HepG2 (cell line): ENCODE data around the gene PIM1. TPM values are rescaled to one million over a fixed set of nuclear protein-coding genes. Genes with fewer than 3 reads are reported as not detected.

Source experiments
- ATAC-seq: fragments of 200-7000 bp; cut with Tn5 transposase; 3 replicates; pipeline ENCODE4 v1.9.1; 2020; ENCODE audit warnings: mild to moderate bottlenecking, moderate library complexity
- BruUV-seq: library from RNA; stranded (reverse); fragments of 400-500 nt; replicated peaks from 2 replicates; lab custom pipeline; 2021; lab: Mats Ljungman, UMichigan
- CTCF ChIA-PET: fragments of 300-600 bp; formaldehyde crosslinking; extraction: SDS; loops from one replicate; lab custom pipeline; 2021; ENCODE audit warnings: low total read pairs, inconsistent platforms, low intra/inter-chr PET ratio; lab: Yijun Ruan, JAX
- POLR2A ChIA-PET: fragments of 350-600 bp; sonication (Branson Sonifier 250); formaldehyde crosslinking; loops from one replicate; lab custom pipeline; 2020; ENCODE audit warnings: antibody characterized with exemption, inconsistent platforms; lab: Yijun Ruan, JAX
- DNase-seq: peaks from one replicate; pipeline ENCODE4 v3.0.0-alpha.2; 2015; ENCODE audit warnings: low spot score
- FAIRE-seq: peaks from 3 replicates; lab custom pipeline; 2011; peaks lifted over from hg19 to GRCh38; lab: Jason Lieb, UNC
- H2AFZ ChIP-seq: one replicate; pipeline ENCODE4 v1.6.1; 2011; ENCODE audit warnings: low read length, inconsistent platforms
- H3K27ac ChIP-seq: fragments of 300-600 bp; 3 replicates; pipeline ENCODE4 v1.8.0; 2011; ENCODE audit warnings: mixed run types, mild to moderate bottlenecking, mixed read lengths, low read length, inconsistent platforms; ENCODE audit not compliant: insufficient read depth; ENCODE audit errors: extremely low read length
- H3K27me3 ChIP-seq, 2 experiments: fragments of 200-600 bp in 1 of 2; 2 replicates in 1 of 2; 3 replicates in 1 of 2; pipeline versions ENCODE4 v1.6.0 to v1.8.0; 2011; ENCODE audit warnings: low read length in 2 of 2, mild to moderate bottlenecking in 2 of 2, moderate library complexity in 2 of 2, inconsistent platforms in 1 of 2; ENCODE audit not compliant: insufficient read depth in 2 of 2, control insufficient read depth in 1 of 2
- H3K36me3 ChIP-seq, 2 experiments: fragments of 200-600 bp in 1 of 2; replicated peaks in 1 of 2; 2 replicates in 1 of 2; 3 replicates in 1 of 2; pipeline versions ENCODE4 v1.5.1 to v1.8.0; 2011; ENCODE audit warnings: low read length in 2 of 2, inconsistent platforms in 1 of 2; ENCODE audit not compliant: insufficient read depth in 2 of 2, control insufficient read depth in 1 of 2
- H3K4me1 ChIP-seq: 2 replicates; pipeline ENCODE4 v1.5.1; 2012; ENCODE audit warnings: low read length, inconsistent platforms; ENCODE audit not compliant: insufficient read depth
- H3K4me2 ChIP-seq: 2 replicates; pipeline ENCODE4 v1.6.0; 2011; ENCODE audit warnings: low read depth, low read length, inconsistent platforms
- H3K4me3 ChIP-seq, 3 experiments: fragments of 200-600 bp in 1 of 3; sonication (generic), shearing (Covaris generic) in 1 of 3; replicated peaks in 1 of 3; 2 replicates each; pipeline ENCODE4 v1.5.1; 2011 to 2016; ENCODE audit warnings: low read length in 3 of 3, inconsistent platforms in 2 of 3, low read depth in 2 of 3, mild to moderate bottlenecking in 2 of 3, control low read depth in 1 of 3, mixed read lengths in 1 of 3; ENCODE audit not compliant: insufficient read depth in 1 of 3
- H3K79me2 ChIP-seq: one replicate; pipeline ENCODE4 v1.6.1; 2011; ENCODE audit warnings: low read length, inconsistent platforms; ENCODE audit not compliant: insufficient read depth
- H3K9ac ChIP-seq: 2 replicates; pipeline ENCODE4 v1.6.0; 2011; ENCODE audit warnings: mild to moderate bottlenecking, low read depth, low read length, inconsistent platforms; ENCODE audit not compliant: insufficient read depth
- H3K9me3 ChIP-seq: 2 replicates; pipeline ENCODE4 v1.5.1; 2012; ENCODE audit warnings: mild to moderate bottlenecking, low read length
- H4K20me1 ChIP-seq: 2 replicates; pipeline ENCODE4 v1.6.0; 2011; ENCODE audit warnings: inconsistent platforms, mild to moderate bottlenecking, low read length, moderate library complexity; ENCODE audit not compliant: insufficient read depth
- CENPT ChIP-seq: sonication (generic); formaldehyde crosslinking; IDR thresholded peaks from 2 replicates; pipeline ENCODE4 v1.8.0; 2022; ENCODE audit warnings: low read depth, mild to moderate bottlenecking, moderate library complexity, missing genetic modification reagents
- NR2F1 ChIP-seq, 2 experiments: fragments of 450-650 bp in 1 of 2; formaldehyde crosslinking in 1 of 2; IDR thresholded peaks; 2 replicates each; pipeline versions ENCODE4 v1.5.0 to v1.6.1; 2016 to 2020; ENCODE audit warnings: mild to moderate bottlenecking in 1 of 2, missing compliant biosample characterization in 1 of 2, missing genetic modification reagents in 1 of 2, moderate library complexity in 1 of 2
- ZNF367 ChIP-seq: sonication (generic); formaldehyde crosslinking; IDR thresholded peaks from 2 replicates; pipeline ENCODE4 v1.4.0; 2020; ENCODE audit warnings: missing genetic modification reagents, borderline replicate concordance
- WGBS: methylation state at CpG from one replicate; pipeline ENCODE4 v1.1.6; 2017; ENCODE audit warnings: low lambda C conversion rate; 5-methylcytosine and 5-hydroxymethylcytosine counted together
- in situ Hi-C: cut with HindIII; loops from 2 replicates; pipeline ENCODE4 v1.10.0; 2017; ENCODE audit warnings: low pct_unique_long_range_greater_than_20kb; ENCODE audit not compliant: extremely low pct_ligation_motif_present
- intact Hi-C: fragments of 100-400 bp; cut with micrococcal nuclease; formaldehyde crosslinking; loops from one replicate; pipeline ENCODE4 v1.10.0; 2022; ENCODE audit not compliant: unreplicated experiment
- polyA plus RNA-seq, 8 experiments: library from polyadenylated mRNA; depleted of rRNA in 3 of 8; stranded (reverse) in 7 of 8; unstranded in 1 of 8; fragments of >200 nt; fragmentation: Illumina TruSeq in 4 of 8; extraction: Trizol in 4 of 8; gene quantifications; 2 replicates each; pipeline versions ENCODE4 v1.2.1 to v1.2.3, GENCODE V29; 2011 to 2016; ENCODE audit warnings: low read depth in 4 of 8, missing spikeins in 1 of 8, mixed read lengths in 1 of 8; ENCODE audit not compliant: insufficient read depth in 1 of 8
- total RNA-seq, 5 experiments: library from RNA; depleted of rRNA; stranded (reverse); fragments of >200 nt; fragmentation: Illumina TruSeq; extraction: Trizol; gene quantifications; 2 replicates each; pipeline ENCODE4 v1.2.3, GENCODE V29; 2016; ENCODE audit warnings: low read depth in 1 of 5
- TF ChIP-seq, protein P1 (sequence below): sonication (generic); formaldehyde crosslinking; IDR thresholded peaks from 2 replicates; pipeline ENCODE4 v1.4.0; 2020; ENCODE audit warnings: missing genetic modification reagents, mild to moderate bottlenecking, borderline replicate concordance
- TF ChIP-seq, protein P2 (sequence below): sonication (generic); formaldehyde crosslinking; conservative IDR thresholded peaks from 2 replicates; pipeline ENCODE4 v1.8.1; 2023; ENCODE audit warnings: missing genetic modification reagents
- TF ChIP-seq, protein P3 (sequence below): sonication (generic); formaldehyde crosslinking; IDR thresholded peaks from 2 replicates; pipeline ENCODE4 v1.8.1; 2022; ENCODE audit warnings: low read depth, mild to moderate bottlenecking, missing genetic modification reagents
- TF ChIP-seq, protein P4 (sequence below): sonication (generic); formaldehyde crosslinking; IDR thresholded peaks from 2 replicates; pipeline ENCODE4 v1.8.1; 2023; ENCODE audit warnings: mild to moderate bottlenecking, missing genetic modification reagents, borderline replicate concordance
- TF ChIP-seq, protein P5 (sequence below): sonication (generic); formaldehyde crosslinking; IDR thresholded peaks from 2 replicates; pipeline ENCODE4 v1.4.0; 2020; ENCODE audit warnings: missing genetic modification reagents, mild to moderate bottlenecking, borderline replicate concordance

The PIM1 gene
- total and polyA plus RNA-seq, 2 of the 13 experiments (the other 11 are each of a cell fraction or from before 2014, with no cell fraction given) = 29.4 to 117 TPM

DNA sequence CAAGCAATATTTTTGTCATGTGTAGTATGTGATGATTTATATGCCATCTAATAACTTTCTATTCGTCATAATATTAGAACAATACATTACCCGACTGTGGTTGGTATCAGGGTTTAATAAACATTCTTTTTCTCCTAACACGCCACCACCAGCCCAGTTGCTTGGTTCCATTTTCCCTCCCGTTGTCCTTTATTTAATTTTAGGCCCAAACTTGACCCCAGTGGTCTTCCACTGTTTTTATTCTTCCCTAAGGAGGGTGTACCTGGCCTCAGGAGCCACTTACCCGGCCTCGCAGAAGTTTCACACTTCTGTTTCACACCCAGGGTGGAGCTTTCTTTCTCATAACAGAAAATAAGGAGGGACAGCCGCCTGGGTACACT, 33.1 kb upstream of the PIM1 start (continued):
- TF ChIP-seq, protein P1, sequence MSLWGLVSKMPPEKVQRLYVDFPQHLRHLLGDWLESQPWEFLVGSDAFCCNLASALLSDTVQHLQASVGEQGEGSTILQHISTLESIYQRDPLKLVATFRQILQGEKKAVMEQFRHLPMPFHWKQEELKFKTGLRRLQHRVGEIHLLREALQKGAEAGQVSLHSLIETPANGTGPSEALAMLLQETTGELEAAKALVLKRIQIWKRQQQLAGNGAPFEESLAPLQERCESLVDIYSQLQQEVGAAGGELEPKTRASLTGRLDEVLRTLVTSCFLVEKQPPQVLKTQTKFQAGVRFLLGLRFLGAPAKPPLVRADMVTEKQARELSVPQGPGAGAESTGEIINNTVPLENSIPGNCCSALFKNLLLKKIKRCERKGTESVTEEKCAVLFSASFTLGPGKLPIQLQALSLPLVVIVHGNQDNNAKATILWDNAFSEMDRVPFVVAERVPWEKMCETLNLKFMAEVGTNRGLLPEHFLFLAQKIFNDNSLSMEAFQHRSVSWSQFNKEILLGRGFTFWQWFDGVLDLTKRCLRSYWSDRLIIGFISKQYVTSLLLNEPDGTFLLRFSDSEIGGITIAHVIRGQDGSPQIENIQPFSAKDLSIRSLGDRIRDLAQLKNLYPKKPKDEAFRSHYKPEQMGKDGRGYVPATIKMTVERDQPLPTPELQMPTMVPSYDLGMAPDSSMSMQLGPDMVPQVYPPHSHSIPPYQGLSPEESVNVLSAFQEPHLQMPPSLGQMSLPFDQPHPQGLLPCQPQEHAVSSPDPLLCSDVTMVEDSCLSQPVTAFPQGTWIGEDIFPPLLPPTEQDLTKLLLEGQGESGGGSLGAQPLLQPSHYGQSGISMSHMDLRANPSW (CRISPR knock-in tag) = 0 out of 2 replicates have a peak, but pooled peaks have one; percentile 14
- TF ChIP-seq, protein P2, sequence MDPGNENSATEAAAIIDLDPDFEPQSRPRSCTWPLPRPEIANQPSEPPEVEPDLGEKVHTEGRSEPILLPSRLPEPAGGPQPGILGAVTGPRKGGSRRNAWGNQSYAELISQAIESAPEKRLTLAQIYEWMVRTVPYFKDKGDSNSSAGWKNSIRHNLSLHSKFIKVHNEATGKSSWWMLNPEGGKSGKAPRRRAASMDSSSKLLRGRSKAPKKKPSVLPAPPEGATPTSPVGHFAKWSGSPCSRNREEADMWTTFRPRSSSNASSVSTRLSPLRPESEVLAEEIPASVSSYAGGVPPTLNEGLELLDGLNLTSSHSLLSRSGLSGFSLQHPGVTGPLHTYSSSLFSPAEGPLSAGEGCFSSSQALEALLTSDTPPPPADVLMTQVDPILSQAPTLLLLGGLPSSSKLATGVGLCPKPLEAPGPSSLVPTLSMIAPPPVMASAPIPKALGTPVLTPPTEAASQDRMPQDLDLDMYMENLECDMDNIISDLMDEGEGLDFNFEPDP = no peak
- TF ChIP-seq, all 625 proteins: peak for 12

DNA sequence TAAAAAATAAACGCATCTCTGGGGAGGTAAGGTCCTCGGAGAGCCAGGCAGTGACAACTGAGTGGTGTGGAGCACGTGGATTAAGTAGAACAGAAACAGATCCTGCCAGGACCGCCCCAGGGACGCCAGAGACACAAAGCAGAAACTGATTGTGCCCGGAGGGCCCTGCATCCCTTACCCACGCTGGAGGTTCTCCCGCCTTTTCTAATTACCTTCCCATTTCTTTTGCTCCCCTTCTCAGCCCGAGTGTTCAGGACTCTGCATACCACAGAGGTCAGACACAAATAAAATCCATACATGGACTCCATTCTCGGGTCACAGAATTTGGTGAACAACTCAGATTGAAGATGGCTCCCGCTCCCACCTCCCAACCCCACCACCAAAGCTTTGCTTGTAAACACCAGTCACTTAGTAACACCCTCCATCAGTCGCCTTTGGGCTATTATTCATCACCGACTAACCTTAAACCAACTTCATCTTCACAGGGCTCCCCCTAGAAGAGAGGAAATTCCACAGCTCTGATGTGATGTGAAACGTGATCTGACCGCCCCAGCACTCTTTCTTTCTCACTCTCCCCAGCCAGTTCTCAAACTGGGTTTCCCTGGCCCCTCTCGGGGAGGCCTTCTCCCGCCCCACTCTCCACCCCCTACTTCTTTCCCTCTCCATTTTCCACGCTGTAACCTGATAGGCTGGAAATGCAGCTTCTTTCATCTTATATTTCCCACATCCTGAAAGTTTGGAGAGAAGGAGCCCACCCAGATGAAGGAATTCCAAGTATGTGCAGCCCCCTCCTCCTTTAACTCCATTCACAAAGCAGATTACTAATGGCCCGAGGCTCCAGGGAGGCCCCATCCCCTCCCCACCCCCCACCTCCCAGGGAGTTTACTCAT, 32.5 kb upstream of the PIM1 start:
- Histone ChIP-seq H3K4me2 (peak overlapping the region; percentile 85), H3K36me3 (no peaks in the 10 kb centered on the region), H4K20me1 (no peaks in the 10 kb centered on the region), H3K27me3 (no peaks in the 10 kb centered on the region), H3K79me2 (no peaks in the 10 kb centered on the region), H3K9me3 (no peaks in the 10 kb centered on the region), H3K4me3 (peak overlapping the region; percentile 58 to 71 (median 62)), H2AFZ (no peak overlapping the region), H3K27ac (peak overlapping the region; percentile 92), H3K4me1 (peaks cover 82% of the 10 kb centered on the region), H3K9ac (peak overlapping the region; percentile 85)
- WGBS = 3% methylated on average over 19 of the region's 19 CpGs
- no peak for FAIRE-seq
- ATAC-seq = peak; percentile 81
- TSS peak; percentile 96 for BruUV-seq
- CTCF ChIA-PET = interaction anchor here (1.5 kb wide), 1 partner anchor 35 kb away, joined by 3 read pairs; no protein-coding TSS in a partner anchor
- POLR2A ChIA-PET = interaction anchor here (0.6 to 5.8 kb wide), 25 partner anchors 7 to 86 kb away, joined by 3 to 107 read pairs (median 7); partner anchors contain the start of gene PIM1
- in situ Hi-C loops (no loop called here), intact Hi-C loops (loop anchor here (1.0 kb wide), 1 partner anchor 78 kb away; no protein-coding TSS in a partner anchor)
- peak; percentile 93 for DNase-seq
- TF ChIP-seq, protein P3, sequence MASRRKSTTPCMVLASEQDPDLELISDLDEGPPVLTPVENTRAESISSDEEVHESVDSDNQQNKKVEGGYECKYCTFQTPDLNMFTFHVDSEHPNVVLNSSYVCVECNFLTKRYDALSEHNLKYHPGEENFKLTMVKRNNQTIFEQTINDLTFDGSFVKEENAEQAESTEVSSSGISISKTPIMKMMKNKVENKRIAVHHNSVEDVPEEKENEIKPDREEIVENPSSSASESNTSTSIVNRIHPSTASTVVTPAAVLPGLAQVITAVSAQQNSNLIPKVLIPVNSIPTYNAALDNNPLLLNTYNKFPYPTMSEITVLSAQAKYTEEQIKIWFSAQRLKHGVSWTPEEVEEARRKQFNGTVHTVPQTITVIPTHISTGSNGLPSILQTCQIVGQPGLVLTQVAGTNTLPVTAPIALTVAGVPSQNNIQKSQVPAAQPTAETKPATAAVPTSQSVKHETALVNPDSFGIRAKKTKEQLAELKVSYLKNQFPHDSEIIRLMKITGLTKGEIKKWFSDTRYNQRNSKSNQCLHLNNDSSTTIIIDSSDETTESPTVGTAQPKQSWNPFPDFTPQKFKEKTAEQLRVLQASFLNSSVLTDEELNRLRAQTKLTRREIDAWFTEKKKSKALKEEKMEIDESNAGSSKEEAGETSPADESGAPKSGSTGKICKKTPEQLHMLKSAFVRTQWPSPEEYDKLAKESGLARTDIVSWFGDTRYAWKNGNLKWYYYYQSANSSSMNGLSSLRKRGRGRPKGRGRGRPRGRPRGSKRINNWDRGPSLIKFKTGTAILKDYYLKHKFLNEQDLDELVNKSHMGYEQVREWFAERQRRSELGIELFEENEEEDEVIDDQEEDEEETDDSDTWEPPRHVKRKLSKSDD = no peak
- no peak for TF ChIP-seq CENPT (CRISPR knock-in tag)
- no peak for TF ChIP-seq ZNF367 (CRISPR knock-in tag)
- TF ChIP-seq NR2F1 (CRISPR knock-in tag; IDR thresholded peaks at IDR 0.05) = 0 out of 4 replicates have a peak, but pooled peaks of 1 of the 2 experiments have one; percentile 28
- TF ChIP-seq, protein P4, sequence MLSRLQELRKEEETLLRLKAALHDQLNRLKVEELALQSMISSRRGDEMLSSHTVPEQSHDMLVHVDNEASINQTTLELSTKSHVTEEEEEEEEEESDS (CRISPR knock-in tag) = no peak
- TF ChIP-seq, protein P5, sequence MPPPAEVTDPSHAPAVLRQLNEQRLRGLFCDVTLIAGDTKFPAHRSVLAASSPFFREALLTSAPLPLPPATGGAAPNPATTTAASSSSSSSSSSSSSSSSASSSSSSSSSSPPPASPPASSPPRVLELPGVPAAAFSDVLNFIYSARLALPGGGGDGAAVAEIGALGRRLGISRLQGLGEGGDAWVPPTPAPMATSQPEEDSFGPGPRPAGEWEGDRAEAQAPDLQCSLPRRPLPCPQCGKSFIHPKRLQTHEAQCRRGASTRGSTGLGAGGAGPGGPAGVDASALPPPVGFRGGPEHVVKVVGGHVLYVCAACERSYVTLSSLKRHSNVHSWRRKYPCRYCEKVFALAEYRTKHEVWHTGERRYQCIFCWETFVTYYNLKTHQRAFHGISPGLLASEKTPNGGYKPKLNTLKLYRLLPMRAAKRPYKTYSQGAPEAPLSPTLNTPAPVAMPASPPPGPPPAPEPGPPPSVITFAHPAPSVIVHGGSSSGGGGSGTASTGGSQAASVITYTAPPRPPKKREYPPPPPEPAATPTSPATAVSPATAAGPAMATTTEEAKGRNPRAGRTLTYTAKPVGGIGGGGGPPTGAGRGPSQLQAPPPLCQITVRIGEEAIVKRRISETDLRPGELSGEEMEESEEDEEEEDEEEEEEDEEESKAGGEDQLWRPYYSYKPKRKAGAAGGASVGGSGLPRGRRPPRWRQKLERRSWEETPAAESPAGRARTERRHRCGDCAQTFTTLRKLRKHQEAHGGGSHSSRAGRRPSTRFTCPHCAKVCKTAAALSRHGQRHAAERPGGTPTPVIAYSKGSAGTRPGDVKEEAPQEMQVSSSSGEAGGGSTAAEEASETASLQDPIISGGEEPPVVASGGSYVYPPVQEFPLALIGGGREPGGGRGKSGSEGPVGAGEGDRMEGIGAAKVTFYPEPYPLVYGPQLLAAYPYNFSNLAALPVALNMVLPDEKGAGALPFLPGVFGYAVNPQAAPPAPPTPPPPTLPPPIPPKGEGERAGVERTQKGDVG (CRISPR knock-in tag) = no peak
